IMR-90 (cell line): ENCODE data around the gene PAAF1. TPM values are rescaled to one million over a fixed set of nuclear protein-coding genes. Genes with fewer than 3 reads are reported as not detected.

Experiments
- ATAC-seq: fragments of 200-7000 bp; cut with Tn5 transposase; 2 replicates; pipeline ENCODE4 v1.9.1; 2020; ENCODE audit warnings: low read depth, mild to moderate bottlenecking, moderate library complexity
- BruUV-seq: library from RNA; stranded (reverse); fragments of 400-500 nt; replicated peaks from 2 replicates; lab custom pipeline; 2021; lab: Mats Ljungman, UMichigan
- CTCF ChIA-PET: fragments of 300-600 bp; formaldehyde crosslinking; extraction: SDS; loops from one replicate; lab custom pipeline; 2021; ENCODE audit warnings: antibody characterized with exemption; lab: Yijun Ruan, JAX
- POLR2A ChIA-PET: fragments of 300-600 bp; sonication (Branson Sonifier 250); formaldehyde crosslinking; loops from one replicate; lab custom pipeline; 2022; ENCODE audit warnings: antibody characterized with exemption; ENCODE audit not compliant: unreplicated experiment; lab: Charles Lee
- DNase-seq: peaks from one replicate; pipeline ENCODE4 v3.0.0; 2013
- H2AFZ ChIP-seq: replicated peaks from 2 replicates; pipeline ENCODE3; 2013; ENCODE audit warnings: low read length, mild to moderate bottlenecking; ENCODE audit not compliant: poor library complexity
- H2AK5ac ChIP-seq: 2 replicates; pipeline ENCODE4 v1.6.1; 2013; ENCODE audit warnings: low read depth, low read length, inconsistent platforms
- H2AK9ac ChIP-seq: replicated peaks from 2 replicates; pipeline ENCODE3; 2013; ENCODE audit warnings: mild to moderate bottlenecking, low read depth, low read length, moderate library complexity; ENCODE audit not compliant: poor library complexity
- H2BK120ac ChIP-seq: 2 replicates; pipeline ENCODE4 v1.6.1; 2013; ENCODE audit warnings: low read depth, low read length, inconsistent platforms
- H2BK15ac ChIP-seq: 3 replicates; pipeline ENCODE4 v1.6.1; 2013; ENCODE audit warnings: low read depth, low read length, inconsistent platforms
- H2BK20ac ChIP-seq: 2 replicates; pipeline ENCODE4 v1.6.1; 2013; ENCODE audit warnings: low read depth, mild to moderate bottlenecking, inconsistent platforms, low read length, moderate library complexity
- H2BK5ac ChIP-seq: 2 replicates; pipeline ENCODE4 v1.6.1; 2013; ENCODE audit warnings: mild to moderate bottlenecking, low read depth, low read length, inconsistent platforms; ENCODE audit not compliant: poor library complexity, severe bottlenecking
- H3K14ac ChIP-seq: replicated peaks from 2 replicates; pipeline ENCODE4 v1.6.1; 2013; ENCODE audit warnings: low read depth, low read length, inconsistent platforms
- H3K18ac ChIP-seq: 2 replicates; pipeline ENCODE4 v1.6.1; 2013; ENCODE audit warnings: low read depth, low read length, control low read depth
- H3K23ac ChIP-seq: 2 replicates; pipeline ENCODE4 v1.6.1; 2013; ENCODE audit warnings: low read depth, low read length, inconsistent platforms
- H3K27ac ChIP-seq: 2 replicates; pipeline ENCODE4 v1.5.1; 2013; ENCODE audit warnings: mild to moderate bottlenecking, control low read depth, low read length; ENCODE audit not compliant: insufficient read depth
- H3K27me3 ChIP-seq: 2 replicates; pipeline ENCODE4 v1.6.1; 2013; ENCODE audit warnings: low read length; ENCODE audit not compliant: control insufficient read depth, insufficient read depth
- H3K36me3 ChIP-seq: 2 replicates; pipeline ENCODE4 v1.6.1; 2013; ENCODE audit warnings: low read length, mixed read lengths; ENCODE audit not compliant: control insufficient read depth, insufficient read depth
- H3K4ac ChIP-seq: 2 replicates; pipeline ENCODE4 v1.6.1; 2013; ENCODE audit warnings: low read depth, low read length, inconsistent platforms
- H3K4me1 ChIP-seq: 2 replicates; pipeline ENCODE4 v1.6.1; 2013; ENCODE audit warnings: low read length, mixed read lengths; ENCODE audit not compliant: control insufficient read depth, insufficient read depth
- H3K4me2 ChIP-seq: 2 replicates; pipeline ENCODE4 v1.6.1; 2013; ENCODE audit warnings: low read depth, mild to moderate bottlenecking, control low read depth, low read length, moderate library complexity
- H3K4me3 ChIP-seq: 2 replicates; pipeline ENCODE4 v1.5.1; 2013; ENCODE audit warnings: low read depth, mild to moderate bottlenecking, control low read depth, low read length, moderate library complexity; ENCODE audit not compliant: insufficient read depth
- H3K56ac ChIP-seq: 2 replicates; pipeline ENCODE4 v1.6.1; 2013; ENCODE audit warnings: low read length, inconsistent platforms; ENCODE audit not compliant: insufficient read depth; ENCODE audit errors: extremely low read depth
- H3K79me1 ChIP-seq, 2 experiments: 2 replicates each; pipeline ENCODE4 v1.6.1; 2013; ENCODE audit warnings: low read length in 2 of 2, inconsistent platforms in 1 of 2, low read depth in 1 of 2
- H3K9ac ChIP-seq: 2 replicates; pipeline ENCODE4 v1.6.1; 2013; ENCODE audit warnings: low read depth, low read length, control low read depth
- H3K9me1 ChIP-seq: 2 replicates; pipeline ENCODE4 v1.6.1; 2013; ENCODE audit warnings: low read length, inconsistent platforms; ENCODE audit not compliant: insufficient read depth
- H3K9me3 ChIP-seq: 2 replicates; pipeline ENCODE4 v1.6.1; 2013; ENCODE audit warnings: low read length; ENCODE audit not compliant: control insufficient read depth, insufficient read depth
- H4K20me1 ChIP-seq: 2 replicates; pipeline ENCODE4 v1.6.1; 2013; ENCODE audit warnings: low read length, inconsistent platforms; ENCODE audit not compliant: insufficient read depth
- H4K5ac ChIP-seq: 2 replicates; pipeline ENCODE4 v1.6.1; 2013; ENCODE audit warnings: mild to moderate bottlenecking, low read depth, low read length, control low read depth
- H4K8ac ChIP-seq, 2 experiments: 2 replicates each; pipeline ENCODE4 v1.6.1; 2013; ENCODE audit warnings: low read depth in 2 of 2, low read length in 2 of 2, control low read depth in 1 of 2, inconsistent platforms in 1 of 2
- H4K91ac ChIP-seq: 2 replicates; pipeline ENCODE4 v1.6.1; 2013; ENCODE audit warnings: low read depth, low read length, inconsistent platforms; ENCODE audit not compliant: insufficient read depth
- BHLHE40 ChIP-seq: fragments of 150-350 bp; IDR thresholded peaks from 2 replicates; pipeline ENCODE4 v1.6.1; 2016; ENCODE audit warnings: mild to moderate bottlenecking, low read depth, low read length
- FOS ChIP-seq: fragments of 150-350 bp; IDR thresholded peaks from 2 replicates; pipeline ENCODE4 v1.6.1; 2016; ENCODE audit warnings: low read depth, low read length
- MAZ ChIP-seq: IDR thresholded peaks from 2 replicates; pipeline ENCODE4 v1.6.1; 2012; ENCODE audit warnings: low read depth, mild to moderate bottlenecking, low read length, improper control_type of control experiment, moderate library complexity, borderline replicate concordance
- MXI1 ChIP-seq: IDR thresholded peaks from 2 replicates; pipeline ENCODE4 v1.6.1; 2012; ENCODE audit warnings: low read depth, mild to moderate bottlenecking, low read length, moderate library complexity, borderline replicate concordance
- SMC3 ChIP-seq: fragments of 150-350 bp; IDR thresholded peaks from 2 replicates; pipeline ENCODE4 v1.6.1; 2016; ENCODE audit warnings: low read depth, mild to moderate bottlenecking, antibody characterized with exemption, low read length, moderate library complexity
- WGBS, 2 experiments: methylation state at CpG; one replicate each; pipeline versions ENCODE4 v1.1.5 to v1.1.7; 2013; ENCODE audit warnings: missing lambda C conversion rate in 2 of 2; ENCODE audit not compliant: insufficient read length in 1 of 2; ENCODE audit errors: extremely low coverage in 2 of 2; 5-methylcytosine and 5-hydroxymethylcytosine counted together
- dilution Hi-C: fragments of 300-500 bp; cut with HindIII; formaldehyde crosslinking; loops from one replicate; pipeline ENCODE4 v1.14.3; 2018; ENCODE audit warnings: low sequenced_read_pairs; ENCODE audit not compliant: unreplicated experiment
- in situ Hi-C: fragments of 300-500 bp; cut with MboI; formaldehyde crosslinking; loops from 3 replicates; pipeline ENCODE4 v1.14.3; 2019; ENCODE audit warnings: low sequenced_read_pairs, inconsistent platforms, mixed read lengths
- intact Hi-C: fragments of 100-400 bp; cut with micrococcal nuclease; formaldehyde crosslinking; loops from 2 replicates; pipeline ENCODE4 v1.10.0; 2022
- polyA plus RNA-seq, 3 experiments: library from polyadenylated mRNA; depleted of rRNA; stranded (reverse); fragments of >200 nt; gene quantifications; 2 replicates each; pipeline ENCODE4 v1.2.3, GENCODE V29; 2012; ENCODE audit warnings: low replicate concordance in 1 of 3
- total RNA-seq: library from RNA; depleted of rRNA; stranded (reverse); fragments of >200 nt; gene quantifications from 2 replicates; pipeline ENCODE4 v1.2.3, GENCODE V29; 2012
- TF ChIP-seq, protein P1 (sequence below): fragments of 150-350 bp; IDR thresholded peaks from 2 replicates; pipeline ENCODE4 v1.6.1; 2016; ENCODE audit warnings: low read depth, mild to moderate bottlenecking, low read length, moderate library complexity, borderline replicate concordance

PAAF1 gene
- total and polyA plus RNA-seq, 2 of the 4 experiments (the other 2 are of a cell fraction), result 15.1 to 16.4 TPM

- intact Hi-C loops, result no loop called here
- H2BK5ac ChIP-seq, result no peak overlapping the region
- H3K4ac ChIP-seq, result no peak overlapping the region
- no peak overlapping the region for H4K91ac ChIP-seq
- H4K8ac ChIP-seq, result no peak overlapping the region
- H4K20me1 ChIP-seq, result no peaks in the 10 kb centered on the region
- H3K18ac ChIP-seq, result no peak overlapping the region
- no peak overlapping the region for H4K5ac ChIP-seq
- H3K9me3 ChIP-seq, result no peaks in the 10 kb centered on the region
- no peak overlapping the region for H2BK120ac ChIP-seq
- DNase-seq, result no peak
- H3K4me2 ChIP-seq, result no peak overlapping the region
- in situ Hi-C loops, result no loop called here
- no peaks in the 10 kb centered on the region for H3K4me1 ChIP-seq
- no TSS peak for BruUV-seq
- no peaks in the 10 kb centered on the region for H3K79me1 ChIP-seq
- dilution Hi-C loops, result no loop called here
- H3K27ac ChIP-seq, result no peak overlapping the region
- no peak overlapping the region for H2AK5ac ChIP-seq
- peaks cover 32% of the 10 kb centered on the region for H3K36me3 ChIP-seq
- no peak overlapping the region for H3K23ac ChIP-seq
- no peak for ATAC-seq
- no peak overlapping the region for H3K56ac ChIP-seq
- no peak overlapping the region for H3K4me3 ChIP-seq
- no peak overlapping the region for H2AFZ ChIP-seq
- H3K27me3 ChIP-seq, result no peaks in the 10 kb centered on the region
- TF ChIP-seq, protein P1, sequence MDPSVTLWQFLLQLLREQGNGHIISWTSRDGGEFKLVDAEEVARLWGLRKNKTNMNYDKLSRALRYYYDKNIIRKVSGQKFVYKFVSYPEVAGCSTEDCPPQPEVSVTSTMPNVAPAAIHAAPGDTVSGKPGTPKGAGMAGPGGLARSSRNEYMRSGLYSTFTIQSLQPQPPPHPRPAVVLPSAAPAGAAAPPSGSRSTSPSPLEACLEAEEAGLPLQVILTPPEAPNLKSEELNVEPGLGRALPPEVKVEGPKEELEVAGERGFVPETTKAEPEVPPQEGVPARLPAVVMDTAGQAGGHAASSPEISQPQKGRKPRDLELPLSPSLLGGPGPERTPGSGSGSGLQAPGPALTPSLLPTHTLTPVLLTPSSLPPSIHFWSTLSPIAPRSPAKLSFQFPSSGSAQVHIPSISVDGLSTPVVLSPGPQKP, result no peak
- TF ChIP-seq BHLHE40 (no peak), MXI1 (no peak), FOS (no peak), SMC3 (no peak), MAZ (no peak)
- ChIA-PET POLR2A (no interaction called here), CTCF (no interaction called here)
- H3K9me1 ChIP-seq, result peaks cover 4% of the 10 kb centered on the region; the same call in 1 of the 2 replicates
- no peak overlapping the region for H2AK9ac ChIP-seq
- no peak overlapping the region for H2BK15ac ChIP-seq
- no peak overlapping the region for H3K14ac ChIP-seq
- no peak overlapping the region for H2BK20ac ChIP-seq
- H3K9ac ChIP-seq, result no peak overlapping the region
- WGBS, 2 experiments, result 86% methylated on average over 1 of the region's 2 CpGs; no CpG with 5 or more reads in 1 of the 2 experiments
These were observed 35.2 kb downstream of the PAAF1 start for GRCh38 chr11:73912026-73912425.
